AG04449 (cell line): ENCODE measurements around the gene MIEF2.

Experiments used
- CTCF ChIA-PET: fragments of 350-600 bp; formaldehyde crosslinking; extraction: SDS; loops from one replicate; lab custom pipeline; 2021; ENCODE audit warnings: antibody characterized with exemption; lab: Yijun Ruan, JAX
- POLR2A ChIA-PET: fragments of 400-600, 350-600 bp; formaldehyde crosslinking; extraction: SDS; loops from one replicate; lab custom pipeline; 2020; ENCODE audit warnings: antibody characterized with exemption, inconsistent platforms; lab: Yijun Ruan, JAX
- DNase-seq: peaks from one replicate; pipeline ENCODE4 v3.0.0-alpha.2; 2010; ENCODE audit warnings: low read depth, low spot score
- H3K4me3 ChIP-seq: 2 replicates; pipeline ENCODE4 v1.5.1; 2011; ENCODE audit warnings: low read depth, mild to moderate bottlenecking, control low read depth, low read length
- CTCF ChIP-seq: IDR thresholded peaks from one replicate; pipeline ENCODE4 v1.5.1; 2011; ENCODE audit warnings: mild to moderate bottlenecking, moderate library complexity, low read length, control low read depth, inconsistent platforms; ENCODE audit not compliant: insufficient read depth; ENCODE audit errors: missing control alignments

The MIEF2 gene

GRCh38 chr17:18233803-18234518 lies 26.5 kb upstream of the MIEF2 start:
- CTCF ChIA-PET: no interaction called here
- no peak for TF ChIP-seq CTCF
- H3K4me3 ChIP-seq: no peak overlapping the region
- POLR2A ChIA-PET: no interaction called here
- no peak for DNase-seq

- POLR2A ChIA-PET: no interaction called here
Measured at GRCh38 chr17:18234853-18235380, 25.5 kb upstream of the MIEF2 start.

GRCh38 chr17:18235743-18236256 lies 24.7 kb upstream of the MIEF2 start:
- ChIA-PET CTCF (interaction anchor here (0.8 to 2.0 kb wide), 4 partner anchors 9 to 44 kb away, joined by 3 to 12 read pairs (median 4); no protein-coding TSS in a partner anchor), POLR2A (no interaction called here)
- no peak overlapping the region for H3K4me3 ChIP-seq
- DNase-seq: no peak
- TF ChIP-seq CTCF: no peak

More at GRCh38 chr17:18234853-18235380, 25.5 kb upstream of the MIEF2 start:
- no peak overlapping the region for H3K4me3 ChIP-seq
- DNase-seq: no peak
- CTCF ChIA-PET: interaction anchor here (1.0 to 2.0 kb wide), 3 partner anchors 8 to 20 kb away, joined by 3 to 12 read pairs (median 4); no protein-coding TSS in a partner anchor
- TF ChIP-seq CTCF: no peak

- TF ChIP-seq CTCF: no peak
- DNase-seq: no peak
- POLR2A ChIA-PET: no interaction called here
- no peak overlapping the region for H3K4me3 ChIP-seq
- CTCF ChIA-PET: interaction anchor here (2.0 to 2.4 kb wide), 2 partner anchors 12 kb away, joined by 12 to 15 read pairs; no protein-coding TSS in a partner anchor
Measured at GRCh38 chr17:18236494-18236893, 24.0 kb upstream of the MIEF2 start.

- no peak for DNase-seq
- POLR2A ChIA-PET: no interaction called here
- CTCF ChIA-PET: interaction anchor here (1.5 to 2.4 kb wide), 2 partner anchors 11 to 19 kb away, joined by 5 to 15 read pairs; no protein-coding TSS in a partner anchor
- no peak for TF ChIP-seq CTCF
- H3K4me3 ChIP-seq: no peak overlapping the region
Measured at GRCh38 chr17:18237461-18237860, 23.0 kb upstream of the MIEF2 start.

- H3K4me3 ChIP-seq: no peak overlapping the region
- TF ChIP-seq CTCF: no peak
Measured at GRCh38 chr17:18238299-18238698, 22.2 kb upstream of the MIEF2 start.

More at GRCh38 chr17:18238299-18238698, 22.2 kb upstream of the MIEF2 start:
- CTCF ChIA-PET: interaction anchor here (1.5 to 2.4 kb wide), 2 partner anchors 10 to 20 kb away, joined by 5 to 15 read pairs; no protein-coding TSS in a partner anchor
- no peak for DNase-seq
- POLR2A ChIA-PET: no interaction called here
